Keratinocyte (primary cell): Measurements from ENCODE around the gene ATF7. TPM values are rescaled to one million over a fixed set of nuclear protein-coding genes. Genes with fewer than 3 reads are reported as not detected.

ENCODE experiments used
- DNase-seq: peaks from one replicate; pipeline ENCODE4 v3.0.0-alpha.2; 2011; ENCODE audit warnings: low read depth, missing footprints, low spot score
- FAIRE-seq: peaks from 2 replicates; lab custom pipeline; 2011; peaks lifted over from hg19 to GRCh38; lab: Jason Lieb, UNC
- H2AFZ ChIP-seq: 2 replicates; pipeline ENCODE4 v1.6.0; 2012; ENCODE audit warnings: low read length, control low read depth, inconsistent platforms; ENCODE audit not compliant: control insufficient read depth
- H3K27ac ChIP-seq: 2 replicates; pipeline ENCODE4 v1.5.1; 2011; ENCODE audit warnings: low read length; ENCODE audit not compliant: control insufficient read depth, insufficient read depth
- H3K27me3 ChIP-seq: 3 replicates; pipeline ENCODE4 v1.6.0; 2011; ENCODE audit warnings: low read length; ENCODE audit not compliant: control insufficient read depth, insufficient read depth; ENCODE audit errors: extremely low read depth
- H3K36me3 ChIP-seq, 2 experiments: 2 replicates in 1 of 2; 3 replicates in 1 of 2; pipeline ENCODE4 v1.5.1; 2011; ENCODE audit warnings: low read length in 2 of 2, mild to moderate bottlenecking in 1 of 2; ENCODE audit not compliant: control insufficient read depth in 2 of 2, insufficient read depth in 2 of 2; ENCODE audit errors: extremely low read depth in 1 of 2
- H3K4me1 ChIP-seq: 3 replicates; pipeline ENCODE4 v1.5.1; 2011; ENCODE audit warnings: low read length; ENCODE audit not compliant: control insufficient read depth, insufficient read depth; ENCODE audit errors: extremely low read depth
- H3K4me2 ChIP-seq: 3 replicates; pipeline ENCODE4 v1.6.0; 2011; ENCODE audit warnings: low read depth, low read length; ENCODE audit not compliant: control insufficient read depth, insufficient read depth; ENCODE audit errors: extremely low read depth
- H3K4me3 ChIP-seq, 3 experiments: fragments of 200-600 bp in 1 of 3; sonication (generic) in 1 of 3; 2 replicates in 2 of 3; 3 replicates in 1 of 3; pipeline ENCODE4 v1.5.1; 2011 to 2016; ENCODE audit warnings: low read length in 3 of 3, mild to moderate bottlenecking in 3 of 3, control low read depth in 2 of 3, inconsistent platforms in 1 of 3, low read depth in 1 of 3, mixed read lengths in 1 of 3, mixed run types in 1 of 3, moderate library complexity in 1 of 3; ENCODE audit not compliant: control insufficient read depth in 2 of 3, insufficient read depth in 2 of 3; ENCODE audit errors: extremely low read depth in 1 of 3
- H3K79me2 ChIP-seq: 2 replicates; pipeline ENCODE4 v1.6.0; 2012; ENCODE audit warnings: low read length; ENCODE audit not compliant: control insufficient read depth, insufficient read depth
- H3K9ac ChIP-seq: 3 replicates; pipeline ENCODE4 v1.6.0; 2011; ENCODE audit warnings: low read length; ENCODE audit not compliant: control insufficient read depth, insufficient read depth; ENCODE audit errors: extremely low read depth
- H3K9me1 ChIP-seq: 3 replicates; pipeline ENCODE4 v1.6.0; 2011; ENCODE audit warnings: low read length; ENCODE audit not compliant: control insufficient read depth, insufficient read depth; ENCODE audit errors: extremely low read depth
- H3K9me3 ChIP-seq: 2 replicates; pipeline ENCODE4 v1.5.1; 2012; ENCODE audit warnings: low read depth, low read length; ENCODE audit not compliant: control insufficient read depth
- H4K20me1 ChIP-seq: 3 replicates; pipeline ENCODE4 v1.6.0; 2011; ENCODE audit warnings: low read length; ENCODE audit not compliant: control insufficient read depth, insufficient read depth; ENCODE audit errors: extremely low read depth
- EZH2 ChIP-seq: IDR thresholded peaks from one replicate; pipeline ENCODE4 v1.6.1; 2012; ENCODE audit warnings: inconsistent platforms, mild to moderate bottlenecking, low read length, moderate library complexity
- dilution Hi-C: fragments of 300-500 bp; cut with MboI; formaldehyde crosslinking; loops from one replicate; pipeline ENCODE4 v1.7.0; 2020; ENCODE audit warnings: low sequenced_read_pairs; ENCODE audit not compliant: extremely low pct_ligation_motif_present
- polyA plus RNA-seq, 5 experiments: library from polyadenylated mRNA; depleted of rRNA in 3 of 5; stranded (reverse) in 3 of 5; stranded (forward) in 1 of 5; unstranded in 1 of 5; fragments of >200 nt; gene quantifications; 1 replicate in 1 of 5; 2 replicates in 3 of 5; 3 replicates in 1 of 5; pipeline versions ENCODE4 v1.2.1 to v1.2.3, GENCODE V29; 2011 to 2012; ENCODE audit warnings: missing spikeins in 2 of 5, low read depth in 1 of 5, low replicate concordance in 1 of 5
- TF ChIP-seq, protein P1 (sequence below), 3 experiments: IDR thresholded peaks in 1 of 3; conservative IDR thresholded peaks in 1 of 3; optimal IDR thresholded peaks in 1 of 3; 2 replicates in 2 of 3; 3 replicates in 1 of 3; pipeline versions ENCODE3 to v1.5.1; 2011; ENCODE audit warnings: low read length in 3 of 3, mild to moderate bottlenecking in 3 of 3, moderate library complexity in 2 of 3, control low read depth in 1 of 3, inconsistent platforms in 1 of 3; ENCODE audit not compliant: insufficient read depth in 2 of 3; ENCODE audit errors: extremely low read depth in 1 of 3

The ATF7 gene
- polyA plus RNA-seq, 1 donor (not counting 4 experiments of a cell fraction or from before 2014, with no cell fraction given) = 16.3 TPM

DNA sequence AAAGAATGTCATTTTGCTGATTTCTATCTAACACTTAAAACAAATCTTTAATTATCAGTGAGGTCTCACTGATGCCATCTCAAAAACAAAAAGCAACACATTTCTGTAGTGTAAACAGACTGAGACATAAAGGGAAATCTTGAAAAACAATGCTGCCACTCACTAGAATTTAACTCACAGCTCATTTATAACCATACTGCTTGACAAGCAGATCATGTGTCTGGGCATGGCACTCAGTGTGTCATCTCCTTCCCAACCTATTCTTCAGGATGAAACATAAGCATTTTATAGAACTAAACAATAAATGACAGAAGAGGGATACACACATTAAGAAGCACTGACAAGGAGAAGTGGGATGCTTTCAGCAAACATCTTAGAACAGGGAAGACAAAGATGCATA, 22.4 kb downstream of the ATF7 start:
- dilution Hi-C loops = no loop called here
- H2AFZ ChIP-seq = no peak overlapping the region
- peaks cover 5% of the 10 kb centered on the region for H3K4me1 ChIP-seq
- no peaks in the 10 kb centered on the region for H4K20me1 ChIP-seq
- no peak overlapping the region for H3K27ac ChIP-seq
- no peaks in the 10 kb centered on the region for H3K27me3 ChIP-seq
- DNase-seq (no peak), FAIRE-seq (peak; percentile 39)
- H3K36me3 ChIP-seq = no peaks in the 10 kb centered on the region
- H3K9me3 ChIP-seq = no peaks in the 10 kb centered on the region
- no peak overlapping the region for H3K9ac ChIP-seq
- no peak for TF ChIP-seq EZH2
- TF ChIP-seq, protein P1, sequence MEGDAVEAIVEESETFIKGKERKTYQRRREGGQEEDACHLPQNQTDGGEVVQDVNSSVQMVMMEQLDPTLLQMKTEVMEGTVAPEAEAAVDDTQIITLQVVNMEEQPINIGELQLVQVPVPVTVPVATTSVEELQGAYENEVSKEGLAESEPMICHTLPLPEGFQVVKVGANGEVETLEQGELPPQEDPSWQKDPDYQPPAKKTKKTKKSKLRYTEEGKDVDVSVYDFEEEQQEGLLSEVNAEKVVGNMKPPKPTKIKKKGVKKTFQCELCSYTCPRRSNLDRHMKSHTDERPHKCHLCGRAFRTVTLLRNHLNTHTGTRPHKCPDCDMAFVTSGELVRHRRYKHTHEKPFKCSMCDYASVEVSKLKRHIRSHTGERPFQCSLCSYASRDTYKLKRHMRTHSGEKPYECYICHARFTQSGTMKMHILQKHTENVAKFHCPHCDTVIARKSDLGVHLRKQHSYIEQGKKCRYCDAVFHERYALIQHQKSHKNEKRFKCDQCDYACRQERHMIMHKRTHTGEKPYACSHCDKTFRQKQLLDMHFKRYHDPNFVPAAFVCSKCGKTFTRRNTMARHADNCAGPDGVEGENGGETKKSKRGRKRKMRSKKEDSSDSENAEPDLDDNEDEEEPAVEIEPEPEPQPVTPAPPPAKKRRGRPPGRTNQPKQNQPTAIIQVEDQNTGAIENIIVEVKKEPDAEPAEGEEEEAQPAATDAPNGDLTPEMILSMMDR (optimal IDR thresholded peaks at IDR 0.05 in 1 of 3, IDR thresholded peaks at IDR 0.05 in 1 of 3, conservative IDR thresholded peaks at IDR 0.05 in 1 of 3; ENCODE audit: extremely low read depth in 1 of 3, insufficient read depth in 2 of 3, low read length in 3 of 3) = no peak
- H3K79me2 ChIP-seq = peaks cover 13% of the 10 kb centered on the region
- no peaks in the 10 kb centered on the region for H3K9me1 ChIP-seq
- no peak overlapping the region for H3K4me3 ChIP-seq
- H3K4me2 ChIP-seq = no peak overlapping the region

DNA sequence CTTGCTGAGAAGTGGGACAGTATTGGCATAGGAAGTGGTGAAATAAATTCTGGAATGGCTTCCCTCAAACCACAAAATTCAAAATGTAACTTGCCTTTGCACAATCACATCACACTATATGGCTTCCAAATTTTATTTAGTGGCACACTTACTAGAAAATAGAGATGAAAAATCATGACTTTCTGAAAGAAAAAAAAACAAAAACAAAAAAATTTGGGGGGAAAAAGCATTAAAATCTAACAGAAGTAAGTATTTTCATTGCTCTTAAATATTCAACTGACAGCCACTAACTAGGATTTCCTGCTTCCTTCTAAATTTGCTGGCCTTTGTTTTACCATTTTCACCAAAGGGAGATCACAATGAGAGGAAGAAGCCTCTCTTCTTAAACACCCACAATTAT, 23.0 kb downstream of the ATF7 start:
- no peaks in the 10 kb centered on the region for H3K9me1 ChIP-seq
- no peaks in the 10 kb centered on the region for H3K36me3 ChIP-seq
- FAIRE-seq = no peak
- no peaks in the 10 kb centered on the region for H3K9me3 ChIP-seq
- no peak overlapping the region for H2AFZ ChIP-seq
- no peak overlapping the region for H3K4me2 ChIP-seq
- peaks cover 11% of the 10 kb centered on the region for H3K79me2 ChIP-seq
- no peak for TF ChIP-seq EZH2
- H3K4me1 ChIP-seq = peaks cover 5% of the 10 kb centered on the region
- no peaks in the 10 kb centered on the region for H3K27me3 ChIP-seq
- H3K27ac ChIP-seq = no peak overlapping the region
- no peak for DNase-seq
- H3K9ac ChIP-seq = no peak overlapping the region
- dilution Hi-C loops = no loop called here
- H3K4me3 ChIP-seq = no peak overlapping the region
- no peaks in the 10 kb centered on the region for H4K20me1 ChIP-seq
